8988T (cell line): ENCODE data around the gene DCP1B.

Experiments
- DNase-seq: peaks from one replicate; pipeline ENCODE4 v3.0.0; 2011

DCP1B gene

GRCh38 chr12:1918081-1918883, 86.0 kb downstream of the DCP1B start, which contains the start of gene CACNA2D4:
TSS of gene CACNA2D4 (minus strand) at chr12:1918652. CDS start at chr12:1918473, 179 bp downstream.
- DNase-seq: no peak

GRCh38 chr12:1917172-1918070, 86.8 kb downstream of the DCP1B start:
- DNase-seq: no peak

GRCh38 chr12:1916371-1917171, 87.7 kb downstream of the DCP1B start:
- DNase-seq: no peak

GRCh38 chr12:1915082-1915968, 88.9 kb downstream of the DCP1B start:
- no peak for DNase-seq

- DNase-seq: no peak
Measured at GRCh38 chr12:1914114-1914911, 89.9 kb downstream of the DCP1B start.

GRCh38 chr12:1913377-1914113, 90.7 kb downstream of the DCP1B start:
- no peak for DNase-seq

GRCh38 chr12:1912580-1913376, 91.5 kb downstream of the DCP1B start:
- DNase-seq: no peak

- no peak for DNase-seq
Measured at GRCh38 chr12:1911598-1912575, 92.4 kb downstream of the DCP1B start.

GRCh38 chr12:1910468-1910867, 93.8 kb downstream of the DCP1B start:
- no peak for DNase-seq

- no peak for DNase-seq
Measured at GRCh38 chr12:1908758-1909157, 95.5 kb downstream of the DCP1B start.

- DNase-seq: no peak
Measured at GRCh38 chr12:1907652-1908611, 96.3 kb downstream of the DCP1B start.

- DNase-seq: no peak
Measured at GRCh38 chr12:1906579-1906978, 97.7 kb downstream of the DCP1B start.

- DNase-seq: no peak
Measured at GRCh38 chr12:1904875-1905274, 99.4 kb downstream of the DCP1B start.

GRCh38 chr12:1896964-1897363, 107.3 kb downstream of the DCP1B start:
- DNase-seq: no peak
